ENCODE measurements around the gene PANK2. TPM values are rescaled to one million over a fixed set of nuclear protein-coding genes. Genes with fewer than 3 reads are reported as not detected.

PANK2 gene
- total RNA-seq, 4 donors from 2014 or later = 35.7 to 44.1 (median 42.3) TPM

DNA sequence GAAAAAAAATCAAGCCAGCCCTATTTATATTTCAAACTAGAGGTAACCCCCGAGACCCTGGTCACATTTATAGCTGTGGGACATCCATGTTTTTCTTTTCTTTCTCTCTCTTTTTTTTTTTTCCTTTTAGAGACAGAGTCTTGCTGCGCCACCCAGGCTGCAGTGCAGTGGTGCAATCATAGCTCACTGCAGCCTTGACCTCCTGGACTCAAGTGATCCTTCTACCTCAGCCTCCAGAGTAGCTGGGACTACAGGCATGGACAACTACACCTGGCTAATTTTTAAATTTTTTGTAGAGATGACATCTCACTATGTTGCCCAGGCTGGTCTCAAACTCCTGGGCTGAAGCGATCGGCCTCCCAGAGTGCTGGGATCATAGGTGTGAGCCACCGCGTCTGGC, 30.5 kb upstream of the PANK2 start:
- 94 to 95% methylated on average over 6 of the region's 6 CpGs for WGBS, 2 donors
- DNase-seq (ENCODE audit: low spot score in 2 of 2) = no peak
- TF ChIP-seq POLR2A (IDR thresholded peaks at IDR 0.05) = no peak
- TF ChIP-seq, protein P1, sequence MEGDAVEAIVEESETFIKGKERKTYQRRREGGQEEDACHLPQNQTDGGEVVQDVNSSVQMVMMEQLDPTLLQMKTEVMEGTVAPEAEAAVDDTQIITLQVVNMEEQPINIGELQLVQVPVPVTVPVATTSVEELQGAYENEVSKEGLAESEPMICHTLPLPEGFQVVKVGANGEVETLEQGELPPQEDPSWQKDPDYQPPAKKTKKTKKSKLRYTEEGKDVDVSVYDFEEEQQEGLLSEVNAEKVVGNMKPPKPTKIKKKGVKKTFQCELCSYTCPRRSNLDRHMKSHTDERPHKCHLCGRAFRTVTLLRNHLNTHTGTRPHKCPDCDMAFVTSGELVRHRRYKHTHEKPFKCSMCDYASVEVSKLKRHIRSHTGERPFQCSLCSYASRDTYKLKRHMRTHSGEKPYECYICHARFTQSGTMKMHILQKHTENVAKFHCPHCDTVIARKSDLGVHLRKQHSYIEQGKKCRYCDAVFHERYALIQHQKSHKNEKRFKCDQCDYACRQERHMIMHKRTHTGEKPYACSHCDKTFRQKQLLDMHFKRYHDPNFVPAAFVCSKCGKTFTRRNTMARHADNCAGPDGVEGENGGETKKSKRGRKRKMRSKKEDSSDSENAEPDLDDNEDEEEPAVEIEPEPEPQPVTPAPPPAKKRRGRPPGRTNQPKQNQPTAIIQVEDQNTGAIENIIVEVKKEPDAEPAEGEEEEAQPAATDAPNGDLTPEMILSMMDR (IDR thresholded peaks at IDR 0.05) = no peak
- intact Hi-C loops (cut with DNase I; ENCODE audit: low total_unique reads) = no loop called here
- H3K4me3 ChIP-seq (ENCODE audit: low read depth, poor library complexity, severe bottlenecking) = no peak overlapping the region

DNA sequence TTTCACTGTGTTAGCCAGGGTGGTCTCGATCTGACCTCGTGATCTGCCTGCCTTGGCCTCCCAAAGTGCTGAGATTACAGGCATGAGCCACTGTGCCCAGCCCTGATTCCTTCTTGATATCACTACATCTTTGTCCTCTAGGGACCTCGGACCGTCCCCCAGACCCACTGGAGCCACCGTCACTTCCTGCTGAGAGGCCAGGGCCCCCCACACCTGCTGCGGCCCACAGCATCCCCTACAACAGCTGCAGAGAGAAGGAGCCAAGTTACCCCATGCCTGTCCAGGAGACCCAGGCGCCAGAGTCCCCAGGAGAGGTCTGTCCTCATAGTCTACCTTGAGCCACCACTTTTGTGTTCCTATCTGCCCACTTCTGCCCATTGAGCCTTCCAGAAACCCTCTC, 28.0 kb upstream of the PANK2 start:
- TF ChIP-seq POLR2A (IDR thresholded peaks at IDR 0.05) = no peak
- TF ChIP-seq, protein P1 (IDR thresholded peaks at IDR 0.05) = no peak
- intact Hi-C loops (cut with DNase I; ENCODE audit: low total_unique reads) = no loop called here
- WGBS, 2 donors = 90 to 93% methylated on average over 7 of the region's 7 CpGs
- no peak overlapping the region for H3K4me3 ChIP-seq (ENCODE audit: low read depth, poor library complexity, severe bottlenecking)
- no peak for DNase-seq (ENCODE audit: low spot score in 2 of 2)

GRCh38 chr20:3862333-3862732, 26.9 kb upstream of the PANK2 start:
- intact Hi-C loops (cut with DNase I; ENCODE audit: low total_unique reads) = no loop called here
- no peak for TF ChIP-seq POLR2A (IDR thresholded peaks at IDR 0.05)
- TF ChIP-seq, protein P1 (IDR thresholded peaks at IDR 0.05) = no peak
- no peak for DNase-seq (ENCODE audit: low spot score in 2 of 2)
- no peak overlapping the region for H3K4me3 ChIP-seq (ENCODE audit: low read depth, poor library complexity, severe bottlenecking)
- 92 to 100% methylated on average over 1 of the region's 1 CpG for WGBS, 2 donors

DNA sequence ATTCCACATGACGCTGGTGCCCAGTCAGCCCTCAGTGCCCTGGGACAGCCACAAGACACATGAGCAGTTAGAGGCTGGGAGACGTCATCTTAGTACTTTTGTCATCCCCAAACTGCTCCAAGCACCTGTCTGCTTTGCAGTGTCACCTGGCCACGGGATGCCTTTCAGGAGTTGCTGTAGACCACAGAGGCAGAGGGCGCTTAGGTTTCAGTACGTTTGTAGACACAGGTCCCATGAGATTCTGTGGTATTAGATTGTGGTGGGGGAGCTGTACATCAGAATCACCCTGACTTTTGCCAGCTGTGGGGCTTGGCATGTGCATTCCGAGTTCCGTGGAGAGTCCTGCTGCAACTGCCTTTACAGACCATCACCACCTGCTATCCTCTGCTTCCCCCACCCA, 25.9 kb upstream of the PANK2 start:
- no peak overlapping the region for H3K4me3 ChIP-seq (ENCODE audit: low read depth, poor library complexity, severe bottlenecking)

GRCh38 chr20:3864518-3864917, 24.7 kb upstream of the PANK2 start:
- TF ChIP-seq, protein P1 (IDR thresholded peaks at IDR 0.05) = no peak
- 74 to 77% methylated on average over 5 of the region's 5 CpGs for WGBS, 2 donors
- DNase-seq (ENCODE audit: low spot score in 2 of 2) = no peak
- intact Hi-C loops (cut with DNase I; ENCODE audit: low total_unique reads) = no loop called here
- H3K4me3 ChIP-seq (ENCODE audit: low read depth, poor library complexity, severe bottlenecking) = no peak overlapping the region

More for the DNA sequence above, 25.9 kb upstream of the PANK2 start:
- 82 to 95% methylated on average over 7 of the region's 7 CpGs for WGBS, 2 donors
- TF ChIP-seq, protein P1 (IDR thresholded peaks at IDR 0.05) = no peak
- DNase-seq (ENCODE audit: low spot score in 2 of 2) = no peak
- intact Hi-C loops (cut with DNase I; ENCODE audit: low total_unique reads) = no loop called here

GRCh38 chr20:3865152-3865886, 23.9 kb upstream of the PANK2 start:
- intact Hi-C loops (cut with DNase I; ENCODE audit: low total_unique reads) = no loop called here
- 87 to 88% methylated on average over 14 of the region's 14 CpGs for WGBS, 2 donors
- H3K4me3 ChIP-seq (ENCODE audit: low read depth, poor library complexity, severe bottlenecking) = no peak overlapping the region
- TF ChIP-seq, protein P1 (IDR thresholded peaks at IDR 0.05) = no peak
- no peak for TF ChIP-seq POLR2A (IDR thresholded peaks at IDR 0.05)
- no peak for DNase-seq (ENCODE audit: low spot score in 2 of 2)

Measured in lower leg skin (tissue), 4 donors.